ENCODE data around the gene RGS19.

Gene RGS19

DNA sequence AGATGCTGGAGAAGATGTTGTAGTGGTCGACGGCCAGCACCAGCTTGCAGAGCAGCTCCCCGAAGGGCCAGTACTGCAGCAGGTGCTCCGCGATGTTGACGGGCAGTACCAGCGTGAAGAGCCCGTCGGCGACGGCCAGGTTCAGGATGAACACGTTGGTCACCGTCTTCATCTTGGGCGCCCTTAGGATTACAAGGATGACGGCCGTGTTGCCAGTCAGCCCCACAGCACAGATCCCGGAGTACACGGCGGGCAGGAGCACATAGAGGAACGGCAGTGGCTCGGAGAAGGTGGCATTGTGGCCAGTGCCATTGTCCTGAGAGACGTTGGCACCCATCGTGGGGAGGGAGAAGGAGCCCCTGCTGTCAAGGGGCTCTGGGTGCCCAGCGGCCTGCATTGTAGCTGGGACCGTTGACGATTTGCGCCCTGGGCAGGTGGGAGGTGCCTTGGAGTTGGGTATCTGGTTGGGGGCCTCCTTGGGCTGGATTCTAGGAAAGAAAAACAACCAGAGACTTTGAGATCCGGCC is 27.2 kb upstream of the RGS19 start:
- TF ChIP-seq, protein P1, sequence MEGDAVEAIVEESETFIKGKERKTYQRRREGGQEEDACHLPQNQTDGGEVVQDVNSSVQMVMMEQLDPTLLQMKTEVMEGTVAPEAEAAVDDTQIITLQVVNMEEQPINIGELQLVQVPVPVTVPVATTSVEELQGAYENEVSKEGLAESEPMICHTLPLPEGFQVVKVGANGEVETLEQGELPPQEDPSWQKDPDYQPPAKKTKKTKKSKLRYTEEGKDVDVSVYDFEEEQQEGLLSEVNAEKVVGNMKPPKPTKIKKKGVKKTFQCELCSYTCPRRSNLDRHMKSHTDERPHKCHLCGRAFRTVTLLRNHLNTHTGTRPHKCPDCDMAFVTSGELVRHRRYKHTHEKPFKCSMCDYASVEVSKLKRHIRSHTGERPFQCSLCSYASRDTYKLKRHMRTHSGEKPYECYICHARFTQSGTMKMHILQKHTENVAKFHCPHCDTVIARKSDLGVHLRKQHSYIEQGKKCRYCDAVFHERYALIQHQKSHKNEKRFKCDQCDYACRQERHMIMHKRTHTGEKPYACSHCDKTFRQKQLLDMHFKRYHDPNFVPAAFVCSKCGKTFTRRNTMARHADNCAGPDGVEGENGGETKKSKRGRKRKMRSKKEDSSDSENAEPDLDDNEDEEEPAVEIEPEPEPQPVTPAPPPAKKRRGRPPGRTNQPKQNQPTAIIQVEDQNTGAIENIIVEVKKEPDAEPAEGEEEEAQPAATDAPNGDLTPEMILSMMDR (IDR thresholded peaks at IDR 0.05; ENCODE audit: insufficient read depth, missing control alignments) = no peak
- DNase-seq (ENCODE audit: insufficient read length, low spot score) = no peak
- FAIRE-seq = no peak

DNA sequence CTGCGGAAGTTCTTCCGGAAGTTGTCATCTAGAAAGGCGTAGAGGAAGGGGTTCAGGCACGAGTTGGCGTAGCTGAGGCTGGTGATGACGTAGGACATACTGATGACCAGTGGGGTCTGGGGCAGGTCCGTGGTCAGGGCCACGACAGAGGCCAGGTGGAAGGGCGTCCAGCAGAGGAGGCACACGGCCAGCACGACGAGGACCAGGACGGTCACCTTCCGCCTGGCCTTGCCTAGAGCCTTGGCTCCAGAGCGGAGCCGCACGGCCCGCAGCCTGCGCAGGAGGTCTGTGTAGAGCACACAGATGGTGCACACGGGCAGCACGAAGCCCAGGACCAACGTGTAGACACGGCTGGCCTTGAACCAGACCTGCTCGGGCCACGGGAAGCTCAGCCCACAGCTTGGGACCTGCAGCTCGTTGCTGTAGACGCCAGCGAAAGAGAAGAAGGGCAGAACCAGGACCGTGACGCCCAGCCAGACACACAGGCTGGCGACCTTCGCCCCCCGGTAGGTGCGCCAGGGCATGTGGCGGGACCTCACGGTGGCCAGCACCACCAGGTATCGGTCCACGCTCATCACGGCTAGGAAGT is 26.6 kb upstream of the RGS19 start:
- FAIRE-seq = no peak
- DNase-seq (ENCODE audit: insufficient read length, low spot score) = no peak
- TF ChIP-seq, protein P1 (IDR thresholded peaks at IDR 0.05; ENCODE audit: insufficient read depth, missing control alignments) = no peak

DNA sequence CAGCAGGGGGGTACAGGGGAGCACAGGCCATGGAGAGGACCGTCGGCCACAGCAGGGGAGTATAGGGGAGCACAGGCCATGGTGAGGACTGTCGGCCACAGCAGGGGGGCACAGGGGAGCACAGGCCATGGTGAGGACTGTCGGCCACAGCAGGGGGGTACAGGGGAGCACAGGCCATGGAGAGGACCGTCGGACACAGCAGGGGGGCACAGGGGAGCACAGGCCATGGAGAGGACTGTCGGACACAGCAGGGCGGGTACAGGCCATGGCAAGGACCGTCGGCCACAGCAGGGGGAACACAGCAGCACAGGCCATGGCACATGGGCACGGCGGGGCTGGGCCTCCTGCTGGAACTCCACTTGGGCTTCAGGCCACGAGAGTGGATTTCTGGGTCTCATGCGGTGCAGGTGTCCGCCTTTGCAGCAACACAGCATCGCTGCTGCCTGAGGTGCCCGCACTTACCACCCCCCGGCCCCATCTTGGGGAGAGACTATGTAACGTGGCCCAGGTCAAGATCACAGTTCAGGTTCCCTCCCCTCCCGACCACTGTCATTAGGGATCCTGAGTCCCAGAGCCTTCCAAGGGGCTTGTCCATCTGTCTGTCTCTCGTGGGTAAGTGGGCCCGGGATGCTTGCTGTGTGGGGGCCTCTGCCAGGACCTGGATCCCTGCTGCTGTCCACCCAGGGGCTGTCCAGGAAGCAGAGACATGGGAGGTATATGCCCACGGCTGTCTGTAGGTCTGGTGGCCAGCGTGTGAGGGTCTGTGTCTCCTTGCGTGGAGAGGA is 25.5 kb upstream of the RGS19 start:
- DNase-seq (ENCODE audit: insufficient read length, low spot score) = no peak
- TF ChIP-seq, protein P1 (IDR thresholded peaks at IDR 0.05; ENCODE audit: insufficient read depth, missing control alignments) = no peak
- FAIRE-seq = no peak

DNA sequence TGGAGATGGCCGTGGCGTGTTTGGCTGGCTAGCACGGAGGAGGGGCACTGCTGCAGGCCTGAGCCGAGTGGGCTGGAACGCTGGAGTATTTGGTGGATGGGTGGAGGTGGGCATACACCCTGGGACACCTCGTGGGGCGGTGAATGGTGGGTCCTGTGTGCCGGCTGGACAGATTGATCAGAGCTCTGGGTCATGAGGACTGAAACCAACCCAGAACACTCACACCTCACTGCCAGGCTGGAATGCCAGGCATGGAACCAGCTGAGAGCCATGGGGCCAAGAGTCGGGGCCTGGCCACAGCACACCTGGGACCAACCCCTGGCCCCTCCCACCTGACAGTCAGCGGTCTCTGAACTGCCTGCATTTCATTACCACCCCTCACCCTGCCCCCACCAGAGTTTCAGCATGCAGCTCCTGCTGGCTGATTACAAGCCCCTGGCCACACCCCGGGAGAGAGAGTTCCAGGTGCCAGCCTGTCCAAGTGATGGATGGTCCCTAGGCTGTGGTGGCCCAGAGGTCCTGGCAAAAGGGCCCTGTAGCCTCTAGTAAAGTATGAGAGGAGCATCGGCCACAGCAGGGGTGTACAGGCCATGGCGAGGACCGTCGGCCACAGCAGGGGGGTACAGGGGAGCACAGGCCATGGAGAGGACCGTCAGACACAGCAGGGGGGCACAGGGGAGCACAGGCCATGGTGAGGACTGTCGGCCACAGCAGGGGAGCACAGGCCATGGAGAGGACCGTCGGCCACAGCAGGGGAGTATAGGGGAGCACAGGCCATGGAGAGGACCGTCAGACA is 24.8 kb upstream of the RGS19 start:
- FAIRE-seq = no peak
- TF ChIP-seq, protein P1 (IDR thresholded peaks at IDR 0.05; ENCODE audit: insufficient read depth, missing control alignments) = no peak
- DNase-seq (ENCODE audit: insufficient read length, low spot score) = no peak

DNA sequence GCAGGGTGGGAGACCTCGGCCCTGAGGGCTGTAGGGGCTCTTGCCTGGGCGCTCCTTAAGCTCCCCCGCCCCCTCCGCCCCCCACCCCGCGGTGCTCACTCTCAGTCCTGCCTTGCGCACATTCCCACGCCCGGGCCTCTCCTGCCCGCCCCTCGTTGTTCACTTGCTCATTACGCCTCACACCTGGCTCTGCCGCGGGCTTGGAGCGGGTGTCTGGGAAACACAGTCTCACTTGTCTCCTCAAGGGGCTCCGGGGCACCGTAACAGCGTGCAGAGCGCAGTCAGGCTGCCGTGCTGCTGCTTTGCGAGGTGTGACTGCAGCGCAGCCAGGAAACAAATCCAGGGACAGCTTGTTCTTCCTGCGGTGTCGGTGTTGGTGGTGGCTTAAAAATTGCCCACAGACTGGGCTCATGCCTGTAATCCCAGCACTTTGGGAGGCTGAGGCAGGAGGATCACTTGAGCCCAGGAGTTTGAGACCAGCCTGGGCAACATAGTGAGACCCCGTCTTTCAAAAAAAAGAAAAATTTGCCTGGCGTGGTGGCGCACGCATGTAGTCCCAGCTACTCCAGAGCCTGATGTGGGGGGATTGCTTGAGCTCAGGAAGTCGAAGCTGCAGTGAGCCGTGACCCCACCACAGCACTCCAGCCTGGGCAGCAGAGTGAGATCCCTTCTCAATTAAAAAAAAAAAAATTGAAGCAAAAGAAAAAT is 23.5 kb upstream of the RGS19 start:
- FAIRE-seq = no peak
- TF ChIP-seq, protein P1 (IDR thresholded peaks at IDR 0.05; ENCODE audit: insufficient read depth, missing control alignments) = no peak
- DNase-seq (ENCODE audit: insufficient read length, low spot score) = peak; percentile 51

DNA sequence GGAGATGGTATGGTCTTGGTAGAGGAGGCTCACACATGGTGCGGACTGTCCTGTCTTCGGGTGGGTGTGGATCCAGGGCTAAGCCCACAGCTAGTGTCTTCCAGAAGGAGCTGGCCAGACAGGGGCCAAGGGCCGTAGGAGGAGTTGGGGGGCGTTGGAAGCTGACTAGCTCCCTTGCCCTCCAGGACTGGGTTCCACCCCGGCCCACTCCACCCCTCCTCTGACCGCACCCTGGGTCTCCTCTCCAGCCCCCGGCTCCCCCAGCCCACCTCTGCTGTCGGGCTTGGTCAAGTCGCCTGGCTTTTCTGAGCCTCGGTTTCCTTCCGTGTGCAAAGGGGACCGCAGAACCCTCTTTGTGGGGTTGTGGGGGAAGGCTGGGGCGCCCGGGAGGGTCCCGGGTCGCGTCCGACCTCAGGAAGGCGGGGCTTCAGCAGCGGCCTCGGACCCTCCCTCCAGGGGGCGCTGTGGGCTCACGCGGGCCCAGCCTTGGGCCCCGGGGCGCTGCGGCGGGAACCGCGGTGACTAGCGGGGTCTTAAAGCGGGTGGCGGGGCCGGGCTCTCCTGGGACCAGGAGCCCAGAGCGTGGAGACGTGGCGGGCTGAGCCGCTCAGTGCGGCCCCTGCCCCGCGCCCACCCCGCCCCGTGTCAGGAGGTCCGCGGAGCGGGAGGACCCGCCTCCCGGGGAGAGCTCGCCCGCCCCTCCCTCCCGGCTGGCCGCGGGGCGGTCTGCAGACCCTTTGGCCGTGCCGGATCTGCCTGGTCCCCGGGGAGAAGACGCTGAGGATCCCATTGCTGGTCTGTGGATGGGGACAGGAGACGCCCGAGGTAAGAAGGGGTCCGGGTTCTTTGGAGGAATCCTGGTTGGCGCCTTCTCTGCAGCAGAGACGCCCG is 22.7 kb upstream of the RGS19 start:
- DNase-seq (ENCODE audit: insufficient read length, low spot score) (peak; percentile 88), FAIRE-seq (no peak)
- TF ChIP-seq, protein P1 (IDR thresholded peaks at IDR 0.05; ENCODE audit: insufficient read depth, missing control alignments) = peak; percentile 61

Data from D721Med (cell line).